RPMI7951 (cell line): ENCODE measurements around the gene MMP3. TPM values are rescaled to one million over a fixed set of nuclear protein-coding genes. Genes with fewer than 3 reads are reported as not detected.

Source experiments
- DNase-seq: peaks from one replicate; pipeline ENCODE4 v3.0.0-alpha.2; 2012; ENCODE audit warnings: low read depth
- total RNA-seq: library from RNA; depleted of rRNA; stranded (reverse); fragments of >200 nt; shearing (Covaris generic); gene quantifications from 2 replicates; pipeline ENCODE4 v1.2.3, GENCODE V29; 2014

Gene MMP3
- total RNA-seq, 1 experiment from 2014 or later, result 1.3 TPM

DNA sequence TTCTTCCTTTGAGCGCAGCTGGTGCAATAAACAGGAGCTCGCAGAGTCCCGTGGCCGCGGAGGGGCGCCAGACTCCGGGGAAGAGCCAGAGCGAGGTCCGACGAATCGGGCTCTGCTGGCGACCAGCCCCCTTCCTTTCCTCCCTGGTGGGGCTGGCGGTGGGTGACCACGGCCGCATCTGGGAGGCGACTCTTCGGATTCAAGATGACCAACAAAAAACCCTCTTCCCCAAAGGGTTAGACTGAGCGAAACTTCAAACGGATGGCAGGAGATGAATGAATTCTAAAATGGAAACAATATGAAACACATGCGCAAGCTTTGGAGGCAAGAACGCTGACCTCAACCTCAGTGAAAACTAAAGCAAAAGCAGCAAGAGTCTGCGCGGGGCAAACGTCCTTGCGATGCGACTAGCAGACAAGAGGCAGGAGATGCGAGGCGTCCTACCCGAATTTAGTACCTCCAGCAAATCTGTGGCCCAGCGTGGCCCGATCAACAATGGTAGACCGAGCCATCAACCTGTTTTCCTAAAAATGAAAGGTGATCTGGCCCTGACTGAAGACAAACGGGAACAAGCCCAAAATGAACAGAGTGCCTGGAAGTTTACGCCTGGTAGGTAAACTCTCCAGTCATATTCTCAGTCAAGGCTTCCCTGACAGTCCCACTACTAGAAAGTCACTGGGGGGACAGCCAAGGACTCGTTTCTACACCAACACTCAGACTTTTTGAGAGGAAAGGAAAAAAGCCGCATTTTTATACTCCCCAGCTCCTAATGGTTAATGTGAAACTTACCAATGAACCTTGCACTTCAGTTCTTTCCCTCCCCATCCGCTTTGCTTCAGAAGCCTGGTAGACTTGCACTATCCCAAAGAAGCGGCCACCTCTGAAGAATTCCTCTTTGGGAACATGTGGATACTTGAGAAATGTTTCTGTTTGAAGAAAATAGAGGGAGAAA is 11.6 kb downstream of the MMP3 start:
- DNase-seq, result no peak

DNA sequence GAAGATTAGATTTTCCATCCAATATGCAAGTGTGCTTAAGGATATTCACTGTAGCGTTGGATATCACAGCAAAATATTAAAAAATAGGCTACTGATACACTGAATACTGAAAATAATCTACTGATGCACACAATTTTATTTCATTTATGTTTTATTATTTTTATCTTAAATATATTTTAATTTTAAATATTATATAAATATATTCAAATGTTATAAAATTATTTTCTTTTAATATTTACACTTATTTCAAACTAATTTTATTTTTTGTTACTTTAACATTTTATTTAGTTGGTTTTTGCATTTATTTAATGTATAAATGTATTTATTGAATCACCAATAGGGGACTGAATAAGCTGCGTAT is 12.3 kb downstream of the MMP3 start:
- no peak for DNase-seq

DNA sequence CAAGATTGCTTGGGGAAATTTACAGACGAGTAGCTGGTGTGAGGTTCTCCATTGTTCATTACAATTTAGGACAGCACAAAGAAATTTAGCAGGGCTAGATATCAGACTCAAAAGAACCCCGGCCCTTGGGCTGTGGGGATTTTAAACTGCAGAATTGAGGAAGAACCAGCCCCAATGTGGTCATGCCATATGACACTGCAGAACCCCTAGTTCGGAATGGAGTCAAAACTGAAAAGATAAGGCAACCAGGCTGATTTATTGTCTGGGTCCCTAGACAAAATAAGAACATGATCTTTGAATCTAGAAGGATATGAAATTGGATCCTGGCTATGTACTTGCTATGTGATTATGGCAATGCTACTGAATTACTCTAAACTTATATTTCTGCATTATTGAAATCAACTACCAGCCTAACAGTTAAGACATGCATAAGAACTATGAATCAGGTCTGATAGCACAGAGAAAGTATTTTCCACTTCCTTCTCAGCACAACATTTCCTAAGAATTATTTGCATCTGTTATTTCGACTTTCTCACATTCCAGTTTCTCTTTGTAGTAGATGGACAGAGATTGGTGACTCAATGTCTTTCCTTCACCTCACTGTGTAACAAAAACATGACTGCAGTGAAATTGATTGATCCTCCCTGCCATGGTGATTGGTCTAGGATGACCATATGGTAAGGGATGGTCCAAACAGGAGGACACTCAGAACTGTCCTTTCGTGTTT is 13.2 kb downstream of the MMP3 start:
- DNase-seq, result no peak

DNA sequence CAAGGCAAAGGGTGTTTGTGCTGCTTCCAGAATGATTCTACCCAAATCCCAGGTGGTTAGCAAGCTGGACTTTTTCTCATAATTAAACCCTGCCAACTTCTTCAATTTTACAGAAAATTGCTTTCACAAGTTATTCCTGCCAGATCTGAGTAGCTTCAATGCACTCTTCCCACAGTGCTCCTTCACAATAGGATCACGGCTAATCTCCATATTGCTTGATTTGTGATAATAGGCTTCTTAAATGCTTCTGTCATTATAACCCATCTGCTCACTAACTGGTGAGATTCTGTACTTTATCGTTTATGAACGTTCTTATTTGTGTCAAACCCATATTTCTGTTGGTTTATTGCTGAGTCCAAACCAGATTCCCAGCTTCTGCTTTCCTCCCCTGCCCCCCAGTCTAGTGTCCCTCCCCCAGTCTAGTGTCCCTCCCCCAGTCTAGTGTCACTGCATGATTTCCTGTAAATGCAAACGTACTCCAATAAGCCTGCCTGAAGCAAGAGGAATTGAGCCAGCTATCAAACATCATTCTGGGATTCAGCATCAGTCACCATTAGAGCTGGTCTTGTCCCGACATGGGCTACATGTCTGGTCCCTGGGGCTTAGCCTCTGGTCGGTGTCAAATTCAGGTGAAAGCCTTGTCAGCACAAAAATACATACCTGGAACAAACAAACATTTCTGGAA is 14.0 kb downstream of the MMP3 start:
- no peak for DNase-seq

DNA sequence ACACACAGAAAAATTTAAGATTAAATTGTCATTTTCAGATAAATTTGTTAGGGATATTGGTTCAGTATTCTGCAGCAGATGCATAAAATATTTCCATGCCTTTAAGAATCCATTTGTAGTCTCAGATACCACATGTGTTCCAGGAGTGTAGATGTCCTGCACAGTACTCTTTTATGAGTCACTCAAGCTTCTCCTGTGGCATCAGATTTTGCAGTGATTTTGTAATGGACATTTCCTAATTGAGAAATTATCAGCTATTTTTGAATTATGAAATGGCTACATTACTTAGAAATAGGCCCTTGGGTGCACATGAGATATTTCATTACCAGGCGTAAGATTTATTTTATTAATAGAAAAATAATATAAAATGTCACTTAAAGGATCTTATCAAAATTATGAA is 18.9 kb downstream of the MMP3 start:
- DNase-seq, result no peak

DNA sequence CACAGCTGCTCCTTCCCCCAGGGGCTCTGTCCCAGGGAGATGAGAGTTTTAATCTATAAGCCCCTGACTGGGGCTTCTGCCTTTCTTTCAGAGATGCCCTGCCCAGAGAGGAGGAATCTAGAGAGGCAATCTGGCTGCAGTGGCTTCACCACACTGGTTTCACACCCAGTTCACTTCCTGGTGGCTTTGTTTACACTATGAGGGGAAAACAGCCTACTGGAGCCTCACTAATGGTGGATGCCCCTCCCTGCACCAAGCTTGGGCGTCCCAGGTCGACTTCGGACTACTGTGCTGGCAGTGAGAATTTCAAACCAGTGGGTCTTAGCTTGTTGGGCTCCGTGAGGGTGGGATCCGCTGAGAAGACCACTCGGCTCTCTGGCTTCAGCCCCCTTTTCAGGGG is 23.9 kb downstream of the MMP3 start:
- DNase-seq, result no peak

DNA sequence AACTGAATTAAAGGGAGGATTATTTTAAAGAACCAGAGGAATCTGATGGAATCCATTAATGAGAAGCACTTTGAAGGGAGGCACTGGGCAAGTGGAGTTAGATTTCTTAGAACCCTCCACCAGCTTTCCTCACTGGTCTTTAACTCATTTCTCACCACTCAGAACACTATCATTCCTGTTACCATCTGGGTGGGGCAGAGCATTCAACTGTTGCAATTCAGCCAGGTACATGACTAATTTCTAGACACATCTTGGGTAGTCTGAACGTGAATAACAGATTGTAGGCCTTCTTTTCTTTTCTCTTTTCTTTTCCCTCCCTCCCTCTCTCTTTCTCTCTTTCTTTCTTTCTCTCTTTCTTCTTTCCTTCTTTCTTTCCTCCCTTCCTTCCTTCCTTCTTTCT is 29.9 kb downstream of the MMP3 start:
- DNase-seq, result no peak

DNA sequence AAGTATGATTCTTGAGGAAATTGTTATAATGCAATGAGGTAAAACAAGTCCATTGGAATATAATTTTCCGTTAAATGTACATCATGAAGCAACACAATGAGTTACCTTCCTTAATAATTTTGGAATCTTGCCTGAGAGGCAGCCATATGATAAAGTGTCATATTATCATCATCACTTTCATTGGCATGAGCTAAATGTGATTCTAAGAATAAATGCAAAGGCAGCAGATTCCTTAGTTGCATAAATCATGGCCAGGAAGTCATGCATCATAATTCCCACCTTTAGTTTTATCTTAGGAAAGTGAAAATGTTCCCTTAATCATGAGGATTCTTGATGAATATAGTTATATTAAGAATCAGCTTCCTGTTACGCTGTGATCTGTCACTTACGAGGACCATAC is 31.2 kb downstream of the MMP3 start:
- DNase-seq, result no peak

DNA sequence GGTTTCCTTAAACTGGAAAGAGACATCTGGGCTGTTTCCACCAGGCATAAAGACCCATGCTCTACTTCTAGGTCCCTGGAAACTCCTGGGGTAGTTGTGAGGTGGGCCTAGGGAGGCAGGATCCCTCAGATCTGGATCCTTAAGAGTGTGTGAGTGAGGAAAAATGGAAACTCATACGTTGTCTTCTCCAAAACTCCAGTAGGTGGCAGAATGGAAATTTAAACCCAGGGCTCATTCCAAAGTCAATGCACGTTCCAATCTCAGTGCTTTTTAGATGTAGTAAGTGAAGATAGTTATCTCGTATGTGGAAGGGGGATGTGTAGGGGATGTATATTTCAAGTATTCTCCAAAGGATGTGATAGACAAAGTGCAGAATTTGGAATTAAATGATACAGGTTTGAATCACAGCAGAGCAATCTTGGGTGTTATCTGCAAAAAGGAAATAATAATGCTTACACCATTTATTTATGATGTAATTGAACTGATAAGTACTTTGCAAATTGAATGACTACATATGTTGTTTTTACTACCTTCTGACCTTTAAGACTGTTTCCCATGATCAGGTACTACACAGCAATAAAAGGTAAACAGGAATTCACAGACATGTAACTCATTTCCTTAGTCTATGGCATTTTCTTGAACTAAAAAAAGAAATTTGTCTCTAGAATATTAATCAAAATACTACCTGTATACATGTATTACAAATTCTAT is 32.3 kb downstream of the MMP3 start:
- peak; percentile 39 for DNase-seq

DNA sequence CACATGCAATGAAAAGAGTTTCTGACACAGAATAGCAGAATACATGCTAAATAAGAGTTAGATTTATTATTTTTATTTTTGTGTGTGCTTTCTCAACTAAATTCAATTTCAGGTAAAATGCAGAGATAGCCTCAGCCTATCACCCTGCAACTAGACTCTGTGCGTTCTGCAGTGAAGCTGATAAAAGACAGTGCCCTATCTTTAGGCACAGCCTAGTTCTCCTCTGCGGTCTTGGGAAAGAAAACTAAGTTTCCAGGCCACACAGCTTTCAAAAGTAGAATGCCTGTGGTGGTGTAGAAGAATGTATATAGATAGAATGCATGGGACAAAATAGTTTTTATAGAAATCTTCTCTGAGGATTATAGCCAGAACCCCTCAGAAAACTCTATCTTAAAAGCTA is 33.4 kb downstream of the MMP3 start:
- DNase-seq, result no peak

DNA sequence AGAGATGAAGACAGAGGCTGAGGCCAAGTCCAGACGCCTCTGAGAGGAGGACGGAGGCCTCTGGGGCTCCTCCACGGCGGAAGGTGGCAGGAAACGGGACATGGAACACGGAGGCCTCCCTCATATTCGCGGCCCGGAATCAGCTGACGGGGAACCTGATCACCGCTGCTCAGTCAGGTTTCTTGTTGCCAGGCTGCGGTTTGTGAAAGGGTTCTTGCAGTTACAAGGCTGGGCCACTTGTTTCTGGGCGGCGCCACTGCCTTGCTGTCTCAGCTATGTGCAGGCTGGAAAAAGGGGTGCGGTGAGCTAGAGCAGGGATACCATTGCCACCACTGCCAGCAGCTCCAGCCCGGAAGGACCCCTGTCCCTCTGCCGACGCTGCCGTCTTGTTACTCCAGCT is 35.5 kb downstream of the MMP3 start:
- DNase-seq, result no peak

DNA sequence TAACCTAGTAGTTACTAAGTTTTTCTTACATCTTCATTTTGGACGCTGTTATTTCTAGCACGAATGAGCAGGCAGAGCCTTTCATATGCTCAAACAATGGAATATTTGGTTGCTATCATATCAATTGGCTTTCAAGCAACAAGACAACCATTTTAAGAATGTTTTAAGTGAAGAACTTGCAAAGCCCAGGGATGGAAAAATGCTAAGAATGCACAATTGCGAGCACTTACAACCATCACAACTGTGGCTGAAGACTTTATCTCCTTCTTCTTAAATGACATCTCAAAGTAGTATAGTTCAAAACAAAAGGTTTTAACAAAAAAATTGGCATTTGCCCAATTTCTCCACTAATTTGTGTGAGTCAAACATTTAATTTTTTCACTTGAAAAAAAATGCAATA is 37.1 kb downstream of the MMP3 start:
- DNase-seq, result peak; percentile 19

DNA sequence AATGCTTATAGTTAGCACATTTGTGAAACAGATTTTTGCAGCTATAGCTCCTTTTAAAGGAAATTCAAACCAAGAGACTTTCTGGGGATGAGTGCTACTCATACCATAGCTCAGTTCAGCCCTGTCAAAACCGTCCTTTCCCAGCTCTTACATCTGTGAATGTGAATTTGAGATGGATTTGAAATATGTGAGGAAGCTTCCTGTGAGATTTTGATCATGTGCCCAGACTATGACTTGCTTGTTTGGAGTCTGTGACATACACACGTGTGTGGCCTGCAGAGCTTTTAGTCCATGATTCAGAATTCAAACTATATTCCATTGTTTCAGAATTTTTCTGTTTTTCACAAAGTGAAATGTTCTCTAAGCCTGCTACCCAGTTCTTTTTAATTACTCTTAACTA is 41.1 kb downstream of the MMP3 start:
- DNase-seq, result peak; percentile 75

DNA sequence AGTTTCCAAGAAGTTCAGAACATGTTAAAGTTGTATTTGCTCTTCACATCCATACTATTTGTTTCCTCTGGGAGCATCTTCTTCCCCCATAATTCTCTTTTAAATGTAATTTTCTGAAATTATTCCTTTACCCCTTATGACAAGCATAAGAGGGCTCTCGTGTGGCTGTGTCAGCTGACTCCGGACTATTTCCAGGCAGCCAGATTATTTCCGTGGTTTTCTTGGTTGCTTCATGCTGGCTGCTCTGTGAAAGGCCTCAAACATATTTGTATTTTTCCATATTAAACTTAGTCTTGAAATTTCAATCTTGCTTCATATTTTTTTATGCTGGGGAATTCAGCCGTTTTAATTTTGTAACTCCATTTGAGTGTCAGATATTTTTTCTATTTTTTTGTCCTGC is 42.6 kb downstream of the MMP3 start:
- no peak for DNase-seq

DNA sequence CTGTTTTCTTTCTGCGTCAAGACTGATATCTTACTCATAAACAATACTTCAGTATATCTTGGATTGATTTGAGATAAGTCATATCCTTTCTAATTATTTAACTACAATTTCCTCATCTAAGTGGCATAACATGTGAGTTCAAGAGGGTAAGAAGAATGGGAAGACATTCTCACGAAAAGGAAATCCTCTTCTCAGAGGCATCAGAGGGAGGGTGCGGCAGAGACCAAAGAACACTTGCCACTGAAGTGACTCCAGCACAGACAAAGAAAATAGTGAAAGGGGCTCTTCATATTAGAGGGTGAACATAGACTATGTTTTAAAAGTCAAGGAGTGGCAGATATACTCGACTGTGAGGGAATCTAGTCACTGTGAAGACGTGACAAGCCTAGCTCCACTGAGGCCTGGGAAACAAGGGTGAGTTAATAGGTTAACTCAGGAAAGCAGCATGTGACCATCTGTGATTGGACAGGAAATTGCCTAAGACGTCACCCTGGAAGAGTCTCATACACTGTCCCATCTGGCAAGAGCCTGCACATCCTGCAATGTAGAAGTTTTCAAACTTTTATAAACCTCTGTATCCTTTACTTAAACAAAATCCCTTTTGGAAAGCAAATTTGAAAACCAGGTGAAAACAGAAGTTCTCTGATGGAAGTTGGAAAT is 43.6 kb downstream of the MMP3 start:
- no peak for DNase-seq

DNA sequence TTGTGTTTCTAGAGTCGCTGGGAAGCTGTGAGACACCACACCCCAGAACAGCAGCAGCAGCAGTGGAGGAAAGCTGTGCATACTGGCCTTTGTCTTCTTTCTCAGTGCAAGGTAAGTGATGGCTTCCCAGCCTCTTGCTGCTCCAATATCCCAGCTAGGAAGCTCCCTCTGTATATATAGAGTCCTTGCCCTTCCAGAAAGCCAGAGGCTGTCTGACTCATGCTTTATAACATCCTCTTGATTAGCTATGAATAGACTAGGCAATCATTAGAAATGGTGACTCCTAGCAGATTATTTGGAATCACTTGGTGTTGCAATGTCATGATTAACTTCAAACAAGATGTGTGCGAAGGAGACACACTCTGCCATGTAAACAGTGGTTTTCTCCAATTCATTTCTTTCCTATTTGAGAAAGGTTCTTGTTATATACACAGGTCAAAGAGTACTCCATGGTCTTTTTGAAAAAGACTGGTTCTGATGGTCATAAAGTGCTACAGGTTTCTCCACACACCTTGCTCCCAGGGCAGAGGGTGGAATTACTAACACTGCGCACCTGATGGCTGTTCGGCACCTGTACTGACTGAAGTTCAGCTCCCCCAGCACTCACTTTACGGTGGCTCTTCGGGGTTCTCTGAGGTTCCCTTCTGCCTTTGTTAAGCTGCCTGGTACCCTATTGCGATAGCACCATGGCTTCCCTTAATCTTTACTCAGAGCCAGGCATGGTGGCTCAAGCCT is 45.2 kb downstream of the MMP3 start, which contains the start of gene MMP1:
Gene MMP1, minus strand, starts transcription at position 149 of the 735 bp plus-strand sequence. Its CDS starts 68 bp downstream, at position 81.
- peak; percentile 72 for DNase-seq

DNA sequence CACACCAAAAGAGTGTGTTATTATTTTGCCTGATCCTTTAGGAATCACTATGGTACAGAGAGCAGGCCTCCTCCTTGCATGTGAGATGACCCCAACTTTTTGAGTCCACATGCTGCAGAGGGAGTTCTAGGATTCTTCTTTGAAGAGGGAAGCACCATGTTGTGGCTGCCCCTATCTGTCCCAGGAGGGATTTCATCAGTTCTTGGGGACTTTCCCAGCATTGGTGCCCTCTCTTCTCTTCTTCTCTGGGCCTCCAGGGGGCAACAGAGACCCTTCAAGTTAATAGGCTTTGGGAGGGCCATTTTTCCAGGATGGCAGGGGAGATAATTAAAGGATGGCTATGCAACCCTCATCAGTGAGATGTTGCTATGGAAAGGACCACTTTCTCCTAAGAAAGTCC is 49.0 kb downstream of the MMP3 start:
- DNase-seq, result peak; percentile 62

DNA sequence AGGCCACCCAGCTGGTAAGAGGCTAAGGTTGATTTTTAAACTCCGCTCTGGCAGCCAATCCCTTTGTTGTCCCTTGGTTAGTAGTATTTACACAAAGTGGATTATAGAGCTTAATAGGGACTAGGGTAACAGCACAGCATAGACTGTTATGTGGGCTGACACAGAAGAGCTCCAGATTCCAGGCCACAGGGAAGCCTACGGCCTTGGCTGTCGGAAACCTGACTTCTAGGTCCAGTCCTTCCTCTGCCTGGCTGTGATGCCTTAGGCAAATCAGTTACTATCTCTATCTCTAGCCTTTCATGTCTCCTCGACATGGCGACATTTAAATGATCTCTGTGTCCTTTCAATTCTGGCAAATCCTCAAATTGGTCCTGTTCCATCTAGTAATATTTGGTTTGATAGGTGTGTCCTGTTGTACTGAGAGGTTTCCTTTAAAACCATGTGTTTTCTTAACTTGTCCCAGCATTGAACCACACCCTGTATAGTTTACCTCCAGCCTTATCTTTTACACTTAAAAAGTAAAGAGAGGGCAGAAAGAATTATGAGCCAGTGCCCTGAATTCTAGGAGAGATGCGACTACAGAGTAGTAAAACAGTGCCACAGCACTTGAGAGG is 49.6 kb downstream of the MMP3 start:
- no peak for DNase-seq

DNA sequence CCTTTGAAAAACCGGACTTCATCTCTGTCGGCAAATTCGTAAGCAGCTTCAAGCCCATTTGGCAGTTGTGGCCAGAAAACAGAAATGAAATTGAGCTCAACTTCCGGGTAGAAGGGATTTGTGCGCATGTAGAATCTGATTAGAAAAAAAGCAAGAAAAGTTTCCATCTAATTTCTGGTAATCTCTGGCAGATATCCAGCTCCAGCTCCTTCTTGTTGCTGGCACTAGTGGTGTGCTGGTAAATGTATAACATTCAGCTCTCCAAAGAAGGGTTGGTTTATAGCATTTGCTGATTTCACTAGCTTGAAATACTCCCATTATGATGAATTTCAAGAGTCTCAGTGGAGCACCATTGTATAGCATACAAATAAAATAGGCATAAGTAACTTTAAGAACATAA is 50.8 kb downstream of the MMP3 start:
- no peak for DNase-seq
